K562 (cell line): ENCODE data around the gene SSH3.

Experiments used
- ATF6 ChIP-seq: sonication (generic); formaldehyde crosslinking; IDR thresholded peaks from 2 replicates; pipeline ENCODE4 v1.4.0; 2020; ENCODE audit warnings: mild to moderate bottlenecking, missing genetic modification reagents
- EZH2 ChIP-seq: IDR thresholded peaks from 2 replicates; pipeline ENCODE4 v1.6.1; 2012; ENCODE audit warnings: low read depth, mild to moderate bottlenecking, inconsistent platforms, low read length, borderline replicate concordance
- PCBP2 ChIP-seq: fragments of 200-400 bp; formaldehyde crosslinking; IDR thresholded peaks from 2 replicates; pipeline ENCODE4 v1.6.1; 2018; ENCODE audit warnings: low read length, low read depth, mild to moderate bottlenecking, moderate library complexity; ENCODE audit not compliant: poor library complexity, severe bottlenecking
- ZNF140 ChIP-seq: fragments of 250-450 bp; sonication (Bioruptor Pico); IDR thresholded peaks from 2 replicates; pipeline ENCODE4 v1.8.0; 2021; ENCODE audit warnings: moderate library complexity, mild to moderate bottlenecking, inconsistent platforms
- TF ChIP-seq, protein P1 (sequence below), 3 experiments: IDR thresholded peaks in 2 of 3; conservative IDR thresholded peaks in 1 of 3; 2 replicates each; pipeline ENCODE4 v1.5.1; 2011 to 2012; ENCODE audit warnings: low read length in 3 of 3, mild to moderate bottlenecking in 3 of 3, control low read depth in 2 of 3, improper control_type of control experiment in 1 of 3, inconsistent platforms in 1 of 3, low read depth in 1 of 3, mixed read lengths in 1 of 3, moderate library complexity in 1 of 3; ENCODE audit not compliant: insufficient read depth in 2 of 3

DNA sequence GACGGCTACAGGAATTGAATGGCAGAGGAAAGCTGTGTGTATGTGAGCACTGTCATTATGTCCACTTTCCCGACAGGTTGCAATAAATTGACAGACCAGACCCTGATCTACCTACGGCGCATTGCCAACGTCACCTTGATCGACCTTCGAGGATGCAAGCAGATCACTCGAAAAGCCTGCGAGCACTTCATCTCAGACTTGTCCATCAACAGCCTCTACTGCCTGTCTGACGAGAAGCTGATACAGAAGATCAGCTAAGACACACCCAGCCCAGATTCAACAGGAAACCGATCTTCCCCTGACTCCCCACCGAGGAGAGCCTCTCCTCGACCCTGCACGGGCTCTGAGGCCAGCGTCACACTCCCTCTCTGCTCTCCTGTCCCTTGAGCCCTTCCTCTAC is 48.5 kb upstream of the SSH3 start:
- no peak for TF ChIP-seq ZNF140 (CRISPR knock-in tag)
- no peak for TF ChIP-seq ATF6 (CRISPR knock-in tag)
- TF ChIP-seq, protein P1, sequence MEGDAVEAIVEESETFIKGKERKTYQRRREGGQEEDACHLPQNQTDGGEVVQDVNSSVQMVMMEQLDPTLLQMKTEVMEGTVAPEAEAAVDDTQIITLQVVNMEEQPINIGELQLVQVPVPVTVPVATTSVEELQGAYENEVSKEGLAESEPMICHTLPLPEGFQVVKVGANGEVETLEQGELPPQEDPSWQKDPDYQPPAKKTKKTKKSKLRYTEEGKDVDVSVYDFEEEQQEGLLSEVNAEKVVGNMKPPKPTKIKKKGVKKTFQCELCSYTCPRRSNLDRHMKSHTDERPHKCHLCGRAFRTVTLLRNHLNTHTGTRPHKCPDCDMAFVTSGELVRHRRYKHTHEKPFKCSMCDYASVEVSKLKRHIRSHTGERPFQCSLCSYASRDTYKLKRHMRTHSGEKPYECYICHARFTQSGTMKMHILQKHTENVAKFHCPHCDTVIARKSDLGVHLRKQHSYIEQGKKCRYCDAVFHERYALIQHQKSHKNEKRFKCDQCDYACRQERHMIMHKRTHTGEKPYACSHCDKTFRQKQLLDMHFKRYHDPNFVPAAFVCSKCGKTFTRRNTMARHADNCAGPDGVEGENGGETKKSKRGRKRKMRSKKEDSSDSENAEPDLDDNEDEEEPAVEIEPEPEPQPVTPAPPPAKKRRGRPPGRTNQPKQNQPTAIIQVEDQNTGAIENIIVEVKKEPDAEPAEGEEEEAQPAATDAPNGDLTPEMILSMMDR (IDR thresholded peaks at IDR 0.05 in 2 of 3, conservative IDR thresholded peaks at IDR 0.05 in 1 of 3; ENCODE audit: insufficient read depth in 2 of 3, low read depth in 1 of 3, low read length in 3 of 3): no peak
- no peak for TF ChIP-seq PCBP2
- TF ChIP-seq EZH2: no peak
